Astrocyte (in vitro differentiated cells and primary cell): ENCODE results near the gene DIAPH3. TPM values are rescaled to one million over a fixed set of nuclear protein-coding genes. Genes with fewer than 3 reads are reported as not detected.

Experiments used
- DNase-seq: peaks from one replicate; pipeline ENCODE4 v3.0.0-alpha.2; 2010; ENCODE audit warnings: low read depth
- FAIRE-seq: peaks from 2 replicates; lab custom pipeline; 2011; peaks lifted over from hg19 to GRCh38; lab: Jason Lieb, UNC
- H2AFZ ChIP-seq: 2 replicates; pipeline ENCODE4 v1.6.0; 2012; ENCODE audit warnings: low read depth, low read length, inconsistent platforms
- H3K27ac ChIP-seq: 2 replicates; pipeline ENCODE4 v1.5.1; 2011; ENCODE audit warnings: low read depth, low read length, inconsistent platforms
- H3K27me3 ChIP-seq: 2 replicates; pipeline ENCODE4 v1.6.0; 2011; ENCODE audit warnings: low read length, inconsistent platforms; ENCODE audit not compliant: insufficient read depth
- H3K36me3 ChIP-seq: 2 replicates; pipeline ENCODE4 v1.5.1; 2011; ENCODE audit warnings: low read length, inconsistent platforms; ENCODE audit not compliant: insufficient read depth
- H3K4me1 ChIP-seq: 2 replicates; pipeline ENCODE4 v1.5.1; 2011; ENCODE audit warnings: low read length, inconsistent platforms; ENCODE audit not compliant: insufficient read depth
- H3K4me2 ChIP-seq: 2 replicates; pipeline ENCODE4 v1.6.0; 2012; ENCODE audit warnings: low read length, inconsistent platforms
- H3K4me3 ChIP-seq: 2 replicates; pipeline ENCODE4 v1.5.1; 2011; ENCODE audit warnings: low read depth, mild to moderate bottlenecking, low read length, inconsistent platforms; ENCODE audit not compliant: insufficient read depth
- H3K79me2 ChIP-seq: 2 replicates; pipeline ENCODE4 v1.6.0; 2012; ENCODE audit warnings: mild to moderate bottlenecking, low read length, inconsistent platforms; ENCODE audit not compliant: insufficient read depth
- H3K9ac ChIP-seq: 2 replicates; pipeline ENCODE4 v1.6.0; 2012; ENCODE audit warnings: mild to moderate bottlenecking, low read length, inconsistent platforms
- H3K9me3 ChIP-seq: 2 replicates; pipeline ENCODE4 v1.5.1; 2012; ENCODE audit warnings: low read depth, mild to moderate bottlenecking, low read length, inconsistent platforms; ENCODE audit not compliant: insufficient read depth
- H4K20me1 ChIP-seq: 2 replicates; pipeline ENCODE4 v1.6.0; 2012; ENCODE audit warnings: low read length, inconsistent platforms; ENCODE audit not compliant: insufficient read depth
- H3K27ac Mint-ChIP-seq: one replicate; pipeline ENCODE4 v1.8.0; 2021; ENCODE audit warnings: mild to moderate bottlenecking, mixed read lengths; ENCODE audit not compliant: unreplicated experiment
- H3K27me3 Mint-ChIP-seq: one replicate; pipeline ENCODE4 v1.8.0; 2021; ENCODE audit warnings: low read depth, mixed read lengths; ENCODE audit not compliant: unreplicated experiment
- H3K36me3 Mint-ChIP-seq: one replicate; pipeline ENCODE4 v1.8.0; 2021; ENCODE audit warnings: low read depth, mixed read lengths; ENCODE audit not compliant: unreplicated experiment
- H3K4me1 Mint-ChIP-seq: one replicate; pipeline ENCODE4 v1.8.0; 2021; ENCODE audit warnings: low read depth, mixed read lengths; ENCODE audit not compliant: unreplicated experiment
- H3K4me3 Mint-ChIP-seq: one replicate; pipeline ENCODE4 v1.8.0; 2021; ENCODE audit warnings: mild to moderate bottlenecking, moderate library complexity, mixed read lengths; ENCODE audit not compliant: unreplicated experiment
- H3K9me3 Mint-ChIP-seq: one replicate; pipeline ENCODE4 v1.8.0; 2021; ENCODE audit warnings: mild to moderate bottlenecking, mixed read lengths; ENCODE audit not compliant: unreplicated experiment
- CTCF ChIP-seq: IDR thresholded peaks from 2 replicates; pipeline ENCODE4 v1.5.1; 2011; ENCODE audit warnings: low read depth, mild to moderate bottlenecking, inconsistent platforms, low read length, moderate library complexity; ENCODE audit not compliant: insufficient read depth
- EZH2 ChIP-seq: IDR thresholded peaks from 2 replicates; pipeline ENCODE4 v1.6.1; 2012; ENCODE audit warnings: mild to moderate bottlenecking, low read length, inconsistent platforms; ENCODE audit not compliant: insufficient read depth
- total RNA-seq: library from RNA; stranded (reverse); gene quantifications from 2 replicates; pipeline ENCODE4 v1.2.1, GENCODE V29; 2021

The DIAPH3 gene
- total RNA-seq, 1 donor from 2014 or later: 19.0 TPM

GRCh38 chr13:59861676-59862075 is 302.1 kb downstream of the DIAPH3 start:
- Histone ChIP-seq H3K4me3 (no peak overlapping the region), H3K79me2 (no peaks in the 10 kb centered on the region), H2AFZ (no peak overlapping the region), H3K9me3 (no peaks in the 10 kb centered on the region), H4K20me1 (no peaks in the 10 kb centered on the region), H3K9ac (no peak overlapping the region), H3K4me2 (no peak overlapping the region), H3K36me3 (no peaks in the 10 kb centered on the region), H3K27me3 (no peaks in the 10 kb centered on the region), H3K27ac (no peak overlapping the region), H3K4me1 (no peaks in the 10 kb centered on the region)
- FAIRE-seq (no peak), DNase-seq (no peak)
- Mint-ChIP-seq H3K9me3 (no peaks in the 10 kb centered on the region), H3K36me3 (no peaks in the 10 kb centered on the region), H3K4me3 (no peak overlapping the region), H3K4me1 (no peaks in the 10 kb centered on the region), H3K27me3 (no peaks in the 10 kb centered on the region), H3K27ac (no peak overlapping the region)
- no peak for TF ChIP-seq CTCF
- TF ChIP-seq EZH2: no peak

- H3K9me3 Mint-ChIP-seq: peaks cover under 1% of the 10 kb centered on the region
- Histone ChIP-seq H3K27me3 (no peaks in the 10 kb centered on the region), H3K36me3 (peaks cover 4% of the 10 kb centered on the region), H3K9ac (no peak overlapping the region), H3K4me3 (no peak overlapping the region), H2AFZ (no peak overlapping the region), H4K20me1 (no peaks in the 10 kb centered on the region), H3K27ac (no peak overlapping the region), H3K79me2 (no peaks in the 10 kb centered on the region), H3K9me3 (no peaks in the 10 kb centered on the region), H3K4me1 (no peaks in the 10 kb centered on the region), H3K4me2 (no peak overlapping the region)
- no peaks in the 10 kb centered on the region for H3K4me1 Mint-ChIP-seq
- no peak for DNase-seq
- H3K27ac Mint-ChIP-seq: no peak overlapping the region
- TF ChIP-seq CTCF (no peak), EZH2 (no peak)
- H3K36me3 Mint-ChIP-seq: peaks cover 3% of the 10 kb centered on the region
- no peak overlapping the region for H3K4me3 Mint-ChIP-seq
- no peak for FAIRE-seq
- no peaks in the 10 kb centered on the region for H3K27me3 Mint-ChIP-seq
Measured at GRCh38 chr13:59856281-59856810, 307.4 kb downstream of the DIAPH3 start.

GRCh38 chr13:59846845-59847620 is 316.7 kb downstream of the DIAPH3 start:
- Histone ChIP-seq H3K27me3 (no peaks in the 10 kb centered on the region), H4K20me1 (no peaks in the 10 kb centered on the region), H3K9ac (no peak overlapping the region), H2AFZ (no peak overlapping the region), H3K4me1 (peaks cover 12% of the 10 kb centered on the region), H3K36me3 (no peaks in the 10 kb centered on the region), H3K79me2 (no peaks in the 10 kb centered on the region), H3K9me3 (no peaks in the 10 kb centered on the region), H3K4me2 (no peak overlapping the region), H3K4me3 (no peak overlapping the region), H3K27ac (no peak overlapping the region)
- FAIRE-seq (no peak), DNase-seq (no peak)
- no peak overlapping the region for H3K27ac Mint-ChIP-seq
- H3K36me3 Mint-ChIP-seq: peaks cover 2% of the 10 kb centered on the region
- peaks cover 5% of the 10 kb centered on the region for H3K4me1 Mint-ChIP-seq
- H3K4me3 Mint-ChIP-seq: no peak overlapping the region
- peaks cover 5% of the 10 kb centered on the region for H3K9me3 Mint-ChIP-seq
- TF ChIP-seq CTCF: no peak
- TF ChIP-seq EZH2: no peak
- H3K27me3 Mint-ChIP-seq: no peaks in the 10 kb centered on the region
